Fibroblast of pulmonary artery (primary cell): ENCODE results near the gene RUFY3.
"Not testable (repeated sequence)": the region's sequence is repeated elsewhere in the genome, so short reads cannot be mapped to it uniquely, and the experiment has no call there.

Experiments
- DNase-seq: peaks from one replicate; pipeline ENCODE4 v3.0.0-alpha.2; 2010; ENCODE audit warnings: low read depth
- H3K4me3 ChIP-seq: replicated peaks from 2 replicates; pipeline ENCODE4 v1.5.1; 2011; ENCODE audit warnings: low read depth, mild to moderate bottlenecking, control low read depth, low read length, moderate library complexity
- CTCF ChIP-seq: IDR thresholded peaks from 2 replicates; pipeline ENCODE4 v1.5.1; 2011; ENCODE audit warnings: mild to moderate bottlenecking, control low read depth, low read length, inconsistent platforms; ENCODE audit errors: missing control alignments

Gene RUFY3

GRCh38 chr4:70765368-70765767 lies 43.6 kb downstream of the RUFY3 start:
- DNase-seq, result no peak
- H3K4me3 ChIP-seq, result no peak overlapping the region
- TF ChIP-seq CTCF, result no peak

- H3K4me3 ChIP-seq, result no peak overlapping the region
- no peak for TF ChIP-seq CTCF
- DNase-seq, result peak; percentile 20
Measured at GRCh38 chr4:70768301-70768948, 46.7 kb downstream of the RUFY3 start.

- DNase-seq, H3K4me3 ChIP-seq: not testable (repeated sequence)
Measured at GRCh38 chr4:70769396-70769795, 47.6 kb downstream of the RUFY3 start.

GRCh38 chr4:70772929-70773555 lies 51.3 kb downstream of the RUFY3 start:
- DNase-seq, result no peak
- H3K4me3 ChIP-seq, result no peak overlapping the region
- no peak for TF ChIP-seq CTCF

- no peak overlapping the region for H3K4me3 ChIP-seq
- peak; percentile 55 for DNase-seq
- no peak for TF ChIP-seq CTCF
Measured at GRCh38 chr4:70778888-70779422, 57.2 kb downstream of the RUFY3 start.

- TF ChIP-seq CTCF, result no peak
- DNase-seq, result no peak
- no peak overlapping the region for H3K4me3 ChIP-seq
Measured at GRCh38 chr4:70783096-70783495, 61.3 kb downstream of the RUFY3 start.

GRCh38 chr4:70787496-70787895 lies 65.7 kb downstream of the RUFY3 start:
- no peak overlapping the region for H3K4me3 ChIP-seq
- DNase-seq, result no peak
- no peak for TF ChIP-seq CTCF
